Purkinje cell (primary cell): ENCODE results near the gene CTAGE15. TPM values are rescaled to one million over a fixed set of nuclear protein-coding genes. Genes with fewer than 3 reads are reported as not detected.

Experiments
- polyA plus RNA-seq: library from polyadenylated mRNA; unstranded; fragments of >200 nt; fragmentation: Nextera tagmentation; gene quantifications from 2 replicates; pipeline ENCODE4 v1.2.1, GENCODE V29; 2014

The CTAGE15 gene, protein sequence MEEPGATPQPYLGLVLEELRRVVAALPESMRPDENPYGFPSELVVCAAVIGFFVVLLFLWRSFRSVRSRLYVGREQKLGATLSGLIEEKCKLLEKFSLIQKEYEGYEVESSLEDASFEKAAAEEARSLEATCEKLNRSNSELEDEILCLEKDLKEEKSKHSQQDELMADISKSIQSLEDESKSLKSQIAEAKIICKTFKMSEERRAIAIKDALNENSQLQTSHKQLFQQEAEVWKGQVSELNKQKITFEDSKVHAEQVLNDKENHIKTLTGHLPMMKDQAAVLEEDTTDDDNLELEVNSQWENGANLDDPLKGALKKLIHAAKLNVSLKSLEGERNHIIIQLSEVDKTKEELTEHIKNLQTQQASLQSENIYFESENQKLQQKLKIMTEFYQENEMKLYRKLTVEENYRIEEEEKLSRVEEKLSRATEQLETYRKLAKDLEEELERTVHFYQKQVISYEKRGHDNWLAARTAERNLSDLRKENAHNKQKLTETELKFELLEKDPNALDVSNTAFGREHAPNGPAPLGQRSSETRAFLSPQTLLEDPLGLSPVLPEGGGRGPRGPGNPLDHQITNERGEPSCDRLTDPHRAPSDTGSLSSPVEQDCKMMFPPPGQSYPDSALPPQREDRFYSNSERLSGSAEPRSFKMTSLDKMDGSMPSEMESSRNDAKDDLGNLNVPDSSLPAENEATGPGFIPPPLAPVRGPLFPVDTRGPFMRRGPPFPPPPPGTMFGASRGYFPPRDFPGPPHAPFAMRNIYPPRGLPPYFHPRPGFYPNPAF
- polyA plus RNA-seq = not detected in 2 replicates

DNA sequence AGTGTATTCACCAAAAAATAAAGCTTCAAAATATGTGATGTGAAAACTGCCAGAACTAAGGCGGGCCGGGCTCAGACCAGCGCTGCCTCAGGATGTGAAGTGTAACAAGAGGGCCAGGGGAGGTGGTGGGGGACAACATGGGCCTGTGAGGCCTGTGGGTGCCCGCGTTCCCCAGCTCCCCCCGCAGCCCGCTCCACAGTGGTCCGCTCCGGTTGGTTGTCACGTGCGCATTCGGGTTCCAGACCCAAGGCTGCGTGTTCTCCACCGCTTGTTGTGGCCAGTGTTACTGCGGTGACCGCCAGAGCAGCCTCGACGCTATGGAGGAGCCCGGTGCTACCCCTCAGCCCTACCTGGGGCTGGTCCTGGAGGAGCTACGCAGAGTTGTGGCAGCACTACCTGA is at the start of gene CTAGE15:
CTAGE15 (plus strand) TSS at position 301 of the 400 bp plus-strand sequence; CDS start at position 318, 17 bp downstream.

GRCh38 chr7:143620646-143621045 is 49.0 kb downstream of the CTAGE15 start, which contains the start of gene TCAF2:
TCAF2 (plus strand) TSS chr7:143620974.

Other genes with a start within 250 kb of the CTAGE15 start
- gene FAM131B, start 209.1 kb upstream of the CTAGE15 start, polyA plus RNA-seq = 0.35 and 3.6 TPM in 2 replicates
- gene ZYX, start 190.5 kb upstream of the CTAGE15 start, polyA plus RNA-seq = 1.4 and 4.9 TPM in 2 replicates
- not detected in 2 replicates for gene EPHA1, start 162.9 kb upstream of the CTAGE15 start, polyA plus RNA-seq
- gene TAS2R60, start 128.3 kb upstream of the CTAGE15 start, polyA plus RNA-seq = not detected in 2 replicates
- not detected in 2 replicates for gene TAS2R41, start 93.9 kb upstream of the CTAGE15 start, polyA plus RNA-seq
- gene TCAF2, start 49.2 kb downstream of the CTAGE15 start, polyA plus RNA-seq = 0.31 and 0.32 TPM in 2 replicates
- gene CTAGE6, start 185.9 kb downstream of the CTAGE15 start, polyA plus RNA-seq = not detected in 2 replicates